Measurements from ENCODE around the gene CCNE1. TPM values are rescaled to one million over a fixed set of nuclear protein-coding genes. Genes with fewer than 3 reads are reported as not detected.

CCNE1 gene
- total and polyA plus RNA-seq, 4 donors: 6.3 to 9.9 (median 7.8) TPM

DNA sequence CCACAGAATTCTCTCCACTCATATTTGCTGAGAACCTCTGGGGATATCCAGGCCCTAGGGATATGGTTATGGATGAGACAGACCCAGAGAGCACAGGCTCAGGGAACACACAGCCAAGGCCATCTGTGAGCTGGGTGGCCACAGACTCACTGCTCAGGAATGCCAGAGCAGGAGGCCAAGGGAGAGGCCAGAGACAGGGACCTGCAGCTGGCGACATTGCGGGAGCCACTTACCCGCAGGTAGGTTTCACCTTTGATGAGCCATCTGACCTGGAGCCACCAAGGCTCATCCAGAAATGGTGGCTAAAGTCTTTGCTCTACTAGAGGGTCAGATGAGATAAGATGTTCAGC lies 29.4 kb downstream of the CCNE1 start:
- H3K27ac ChIP-seq (ENCODE audit: low read depth, low read length): no peak overlapping the region
- WGBS (ENCODE audit: insufficient coverage): 79% methylated on average over 3 of the region's 3 CpGs
- no peak for DNase-seq (ENCODE audit: low read depth in 4 of 6, low spot score in 6 of 6)

GRCh38 chr19:29841559-29842367 lies 30.0 kb downstream of the CCNE1 start:
- Histone ChIP-seq H3K4me1 (ENCODE audit: control insufficient read depth, insufficient read depth, low read length) (peaks cover 24% of the 10 kb centered on the region), H3K27ac (ENCODE audit: low read depth, low read length) (no peak overlapping the region), H3K4me3 (ENCODE audit: low read depth, low read length) (no peak overlapping the region), H3K36me3 (ENCODE audit: control insufficient read depth, insufficient read depth, low read length) (no peaks in the 10 kb centered on the region), H3K9me3 (ENCODE audit: control insufficient read depth, insufficient read depth, low read length) (no peaks in the 10 kb centered on the region), H3K27me3 (ENCODE audit: control insufficient read depth, insufficient read depth, low read length) (peaks cover 17% of the 10 kb centered on the region)
- no peak for DNase-seq (ENCODE audit: low read depth in 4 of 6, low spot score in 6 of 6)
- 73% methylated on average over 10 of the region's 10 CpGs for WGBS (ENCODE audit: insufficient coverage)

More for the DNA sequence above, 29.4 kb downstream of the CCNE1 start:
- Histone ChIP-seq H3K27me3 (ENCODE audit: control insufficient read depth, insufficient read depth, low read length) (peaks cover 17% of the 10 kb centered on the region), H3K4me1 (ENCODE audit: control insufficient read depth, insufficient read depth, low read length) (peaks cover 24% of the 10 kb centered on the region), H3K36me3 (ENCODE audit: control insufficient read depth, insufficient read depth, low read length) (no peaks in the 10 kb centered on the region), H3K4me3 (ENCODE audit: low read depth, low read length) (no peak overlapping the region), H3K9me3 (ENCODE audit: control insufficient read depth, insufficient read depth, low read length) (no peaks in the 10 kb centered on the region)

DNA sequence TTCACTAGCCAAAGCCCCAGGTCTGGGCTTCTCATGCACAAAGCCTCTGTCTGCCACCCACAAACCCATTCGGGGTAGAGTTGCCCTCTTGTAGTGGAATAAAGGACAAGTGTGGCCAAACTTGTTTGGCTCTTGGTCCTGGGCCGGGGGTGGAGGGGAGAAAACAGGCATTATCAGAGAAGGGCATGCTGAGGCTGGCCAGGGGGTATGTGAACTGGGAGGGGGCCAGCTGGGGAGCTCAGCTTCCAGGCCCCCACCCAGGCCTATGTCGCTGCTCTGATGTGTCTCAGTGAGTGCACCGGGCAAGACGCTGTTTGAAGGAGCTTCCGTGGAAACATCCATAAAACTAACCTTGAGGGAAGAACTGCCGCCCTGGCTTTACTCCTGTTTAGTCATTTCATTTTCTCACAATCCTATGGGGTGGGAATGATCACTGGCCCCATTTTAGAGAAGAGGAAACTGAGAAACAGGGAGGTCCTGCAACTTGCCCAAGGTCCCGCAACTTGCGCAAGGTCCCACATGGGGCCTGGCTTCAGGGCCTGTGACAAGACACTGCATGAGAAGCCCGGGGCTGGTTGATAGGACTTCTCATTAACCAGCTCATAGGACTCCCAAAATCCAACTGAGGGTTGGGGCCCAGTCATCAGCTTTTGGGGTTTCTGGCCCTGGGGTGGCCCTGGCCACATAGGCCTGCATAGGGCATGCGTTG lies 30.8 kb downstream of the CCNE1 start:
- Histone ChIP-seq H3K27ac (ENCODE audit: low read depth, low read length) (no peak overlapping the region), H3K27me3 (ENCODE audit: control insufficient read depth, insufficient read depth, low read length) (peaks cover 17% of the 10 kb centered on the region), H3K36me3 (ENCODE audit: control insufficient read depth, insufficient read depth, low read length) (no peaks in the 10 kb centered on the region), H3K4me1 (ENCODE audit: control insufficient read depth, insufficient read depth, low read length) (peaks cover 24% of the 10 kb centered on the region), H3K4me3 (ENCODE audit: low read depth, low read length) (no peak overlapping the region), H3K9me3 (ENCODE audit: control insufficient read depth, insufficient read depth, low read length) (no peaks in the 10 kb centered on the region)
- 77% methylated on average over 6 of the region's 11 CpGs for WGBS (ENCODE audit: insufficient coverage)
- DNase-seq (ENCODE audit: low read depth in 4 of 6, low spot score in 6 of 6): no peak

DNA sequence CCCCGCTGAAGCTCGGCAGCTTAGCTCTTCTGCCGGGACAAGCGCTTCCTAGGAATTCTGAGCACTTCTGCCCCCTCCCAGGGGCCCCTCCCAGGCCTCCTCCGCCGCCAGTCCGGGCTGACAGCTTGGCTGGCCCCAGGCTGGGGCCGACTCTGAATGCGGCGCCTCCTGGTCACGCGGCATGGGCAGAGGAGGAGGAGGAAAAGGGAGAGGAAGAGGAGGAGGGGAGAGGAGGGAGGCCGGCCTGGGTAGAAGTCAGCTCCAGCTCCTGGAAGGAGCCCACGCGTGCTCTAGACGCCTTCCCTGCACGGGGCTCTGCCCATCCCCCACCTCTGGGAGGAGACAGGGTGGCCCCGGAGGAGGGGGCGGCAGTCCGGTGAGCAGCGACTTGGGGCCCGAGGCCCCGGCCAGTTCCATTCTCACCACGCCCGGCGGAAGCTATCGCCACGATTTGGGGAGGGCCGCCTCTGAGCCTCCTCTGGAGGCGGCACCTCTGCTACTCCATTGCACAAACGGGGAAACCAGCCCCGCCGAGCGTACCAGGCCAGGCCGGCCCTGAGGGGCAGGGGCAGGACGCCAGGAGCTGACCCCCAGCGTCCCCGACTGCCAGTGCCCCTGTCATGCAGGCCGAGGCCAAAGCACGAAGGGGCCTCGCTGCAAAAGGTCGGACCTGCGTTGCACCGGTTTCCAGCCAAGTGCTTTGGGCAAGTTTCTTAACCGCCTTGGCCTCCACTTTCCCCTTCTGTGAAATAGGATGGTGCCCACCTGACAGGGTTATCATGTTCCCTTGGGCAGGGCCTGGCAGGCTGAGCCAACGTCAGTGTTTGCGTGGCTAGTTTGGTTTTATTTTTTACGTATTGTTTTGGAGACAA lies 31.6 kb downstream of the CCNE1 start:
- peaks cover 24% of the 10 kb centered on the region for H3K4me1 ChIP-seq (ENCODE audit: control insufficient read depth, insufficient read depth, low read length)
- no peak overlapping the region for H3K27ac ChIP-seq (ENCODE audit: low read depth, low read length)
- 10% methylated on average over 44 of the region's 48 CpGs for WGBS (ENCODE audit: insufficient coverage)
- peaks cover 17% of the 10 kb centered on the region for H3K27me3 ChIP-seq (ENCODE audit: control insufficient read depth, insufficient read depth, low read length)
- peak overlapping the region; percentile 9 for H3K4me3 ChIP-seq (ENCODE audit: low read depth, low read length)
- no peaks in the 10 kb centered on the region for H3K9me3 ChIP-seq (ENCODE audit: control insufficient read depth, insufficient read depth, low read length)
- H3K36me3 ChIP-seq (ENCODE audit: control insufficient read depth, insufficient read depth, low read length): no peaks in the 10 kb centered on the region
- peak in 1 of 6 donors; percentile 31 for DNase-seq (ENCODE audit: low read depth in 4 of 6, low spot score in 6 of 6)

DNA sequence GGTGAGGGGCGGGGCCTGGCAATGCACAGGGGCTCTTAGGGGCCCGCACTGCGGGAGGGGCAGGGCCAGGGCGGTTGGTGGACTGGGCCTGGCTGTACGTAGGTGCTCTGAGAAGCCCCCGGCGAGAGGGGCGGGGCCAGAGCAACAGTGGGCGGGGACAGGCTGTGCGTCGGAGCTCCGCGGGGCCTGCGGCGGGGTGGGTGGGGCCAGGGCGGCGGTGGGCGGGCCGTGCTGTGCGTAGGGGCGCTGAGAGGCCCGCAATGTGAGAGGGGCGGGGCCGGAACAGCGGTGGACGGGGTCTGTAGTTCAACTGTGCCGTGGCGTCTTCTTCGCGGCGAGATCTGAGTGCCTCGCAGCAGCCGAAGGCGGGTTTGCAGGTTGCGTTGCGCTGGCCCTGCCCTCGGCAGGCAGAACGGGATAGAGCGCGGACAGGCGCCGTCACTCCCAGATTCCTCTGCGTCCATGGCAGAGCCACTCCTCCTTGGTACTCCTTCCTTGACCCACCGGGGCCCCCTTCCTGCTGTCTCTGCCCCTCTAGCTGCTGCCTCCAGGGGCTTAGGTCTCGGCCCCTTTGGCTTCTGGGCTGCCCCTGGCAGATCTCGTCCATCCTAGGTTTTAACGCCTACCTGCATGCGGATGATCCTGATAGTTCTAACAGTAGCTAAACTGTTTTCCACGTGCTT lies 33.2 kb downstream of the CCNE1 start:
- peak overlapping the region; percentile 68 for H3K4me3 ChIP-seq (ENCODE audit: low read depth, low read length)
- peaks cover 16% of the 10 kb centered on the region for H3K27me3 ChIP-seq (ENCODE audit: control insufficient read depth, insufficient read depth, low read length)
- H3K27ac ChIP-seq (ENCODE audit: low read depth, low read length): peak overlapping the region; percentile 84
- H3K36me3 ChIP-seq (ENCODE audit: control insufficient read depth, insufficient read depth, low read length): no peaks in the 10 kb centered on the region
- peaks cover 24% of the 10 kb centered on the region for H3K4me1 ChIP-seq (ENCODE audit: control insufficient read depth, insufficient read depth, low read length)
- H3K9me3 ChIP-seq (ENCODE audit: control insufficient read depth, insufficient read depth, low read length): no peaks in the 10 kb centered on the region
- DNase-seq (ENCODE audit: low read depth in 4 of 6, low spot score in 6 of 6): peak; percentile 53 to 95 (median 72)
- WGBS (ENCODE audit: insufficient coverage): 0% methylated on average over 49 of the region's 49 CpGs

GRCh38 chr19:29845574-29846176 lies 33.9 kb downstream of the CCNE1 start:
- Histone ChIP-seq H3K27me3 (ENCODE audit: control insufficient read depth, insufficient read depth, low read length) (peaks cover 16% of the 10 kb centered on the region), H3K4me1 (ENCODE audit: control insufficient read depth, insufficient read depth, low read length) (peaks cover 24% of the 10 kb centered on the region), H3K4me3 (ENCODE audit: low read depth, low read length) (peak overlapping the region; percentile 68), H3K36me3 (ENCODE audit: control insufficient read depth, insufficient read depth, low read length) (no peaks in the 10 kb centered on the region), H3K27ac (ENCODE audit: low read depth, low read length) (peak overlapping the region; percentile 84), H3K9me3 (ENCODE audit: control insufficient read depth, insufficient read depth, low read length) (no peaks in the 10 kb centered on the region)
- DNase-seq (ENCODE audit: low read depth in 4 of 6, low spot score in 6 of 6): no peak
- 3% methylated on average over 19 of the region's 22 CpGs for WGBS (ENCODE audit: insufficient coverage)

DNA sequence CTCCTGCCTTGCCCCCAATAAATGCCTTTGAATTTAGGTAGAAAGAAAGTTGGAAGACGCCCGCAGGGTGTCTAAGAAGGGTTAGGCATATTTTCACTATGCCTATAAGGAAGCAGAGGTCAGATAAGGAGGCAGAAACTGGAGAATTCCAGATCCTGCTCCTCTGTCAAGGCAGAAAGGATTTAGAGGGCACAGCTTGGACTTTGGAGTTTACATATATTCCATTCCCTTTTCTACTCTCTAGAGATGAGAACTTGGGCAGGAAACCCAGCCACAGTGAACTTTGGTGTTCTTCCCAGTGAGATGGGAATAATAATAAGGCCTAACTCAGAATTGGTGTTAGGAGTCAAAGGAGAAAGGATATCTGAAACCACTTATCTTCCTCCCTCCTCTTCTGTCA lies 37.4 kb downstream of the CCNE1 start:
- no peaks in the 10 kb centered on the region for H3K36me3 ChIP-seq (ENCODE audit: control insufficient read depth, insufficient read depth, low read length)
- peaks cover 9% of the 10 kb centered on the region for H3K4me1 ChIP-seq (ENCODE audit: control insufficient read depth, insufficient read depth, low read length)
- no peak overlapping the region for H3K27ac ChIP-seq (ENCODE audit: low read depth, low read length)
- peaks cover 2% of the 10 kb centered on the region for H3K27me3 ChIP-seq (ENCODE audit: control insufficient read depth, insufficient read depth, low read length)
- no peak overlapping the region for H3K4me3 ChIP-seq (ENCODE audit: low read depth, low read length)
- no peak for DNase-seq (ENCODE audit: low read depth in 4 of 6, low spot score in 6 of 6)
- no peaks in the 10 kb centered on the region for H3K9me3 ChIP-seq (ENCODE audit: control insufficient read depth, insufficient read depth, low read length)
- no CpG with 5 or more reads among the region's 2 CpGs for WGBS (ENCODE audit: insufficient coverage)

DNA sequence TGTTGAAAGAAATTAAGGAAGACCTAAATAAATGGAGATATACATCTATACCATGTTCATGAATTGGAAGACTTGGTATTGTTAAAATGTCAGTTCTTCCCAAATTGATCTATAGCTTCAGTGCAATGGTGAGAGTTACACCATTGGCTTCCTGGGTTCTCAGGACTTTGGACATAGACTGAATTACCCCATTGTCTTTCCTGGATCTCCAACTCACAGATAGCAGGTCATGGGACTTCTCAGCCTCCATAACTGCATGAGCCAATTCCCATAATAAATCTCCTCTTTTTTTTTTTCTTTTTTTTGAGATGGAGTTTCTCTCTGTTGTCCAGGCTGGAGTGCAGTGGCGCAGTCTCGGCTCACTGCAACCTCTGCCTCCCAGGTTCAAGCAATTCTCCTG lies 38.7 kb downstream of the CCNE1 start:
- Histone ChIP-seq H3K9me3 (ENCODE audit: control insufficient read depth, insufficient read depth, low read length) (no peaks in the 10 kb centered on the region), H3K4me3 (ENCODE audit: low read depth, low read length) (no peak overlapping the region), H3K27me3 (ENCODE audit: control insufficient read depth, insufficient read depth, low read length) (peaks cover 2% of the 10 kb centered on the region), H3K4me1 (ENCODE audit: control insufficient read depth, insufficient read depth, low read length) (peaks cover 4% of the 10 kb centered on the region), H3K36me3 (ENCODE audit: control insufficient read depth, insufficient read depth, low read length) (no peaks in the 10 kb centered on the region), H3K27ac (ENCODE audit: low read depth, low read length) (no peak overlapping the region)
- WGBS (ENCODE audit: insufficient coverage): no CpG with 5 or more reads among the region's 2 CpGs
- DNase-seq (ENCODE audit: low read depth in 4 of 6, low spot score in 6 of 6): no peak
